ENCODE measurements around the gene ZSWIM8.
"Not testable (repeated sequence)": the region's sequence is repeated elsewhere in the genome, so short reads cannot be mapped to it uniquely, and the experiment has no call there.

Gene ZSWIM8, protein sequence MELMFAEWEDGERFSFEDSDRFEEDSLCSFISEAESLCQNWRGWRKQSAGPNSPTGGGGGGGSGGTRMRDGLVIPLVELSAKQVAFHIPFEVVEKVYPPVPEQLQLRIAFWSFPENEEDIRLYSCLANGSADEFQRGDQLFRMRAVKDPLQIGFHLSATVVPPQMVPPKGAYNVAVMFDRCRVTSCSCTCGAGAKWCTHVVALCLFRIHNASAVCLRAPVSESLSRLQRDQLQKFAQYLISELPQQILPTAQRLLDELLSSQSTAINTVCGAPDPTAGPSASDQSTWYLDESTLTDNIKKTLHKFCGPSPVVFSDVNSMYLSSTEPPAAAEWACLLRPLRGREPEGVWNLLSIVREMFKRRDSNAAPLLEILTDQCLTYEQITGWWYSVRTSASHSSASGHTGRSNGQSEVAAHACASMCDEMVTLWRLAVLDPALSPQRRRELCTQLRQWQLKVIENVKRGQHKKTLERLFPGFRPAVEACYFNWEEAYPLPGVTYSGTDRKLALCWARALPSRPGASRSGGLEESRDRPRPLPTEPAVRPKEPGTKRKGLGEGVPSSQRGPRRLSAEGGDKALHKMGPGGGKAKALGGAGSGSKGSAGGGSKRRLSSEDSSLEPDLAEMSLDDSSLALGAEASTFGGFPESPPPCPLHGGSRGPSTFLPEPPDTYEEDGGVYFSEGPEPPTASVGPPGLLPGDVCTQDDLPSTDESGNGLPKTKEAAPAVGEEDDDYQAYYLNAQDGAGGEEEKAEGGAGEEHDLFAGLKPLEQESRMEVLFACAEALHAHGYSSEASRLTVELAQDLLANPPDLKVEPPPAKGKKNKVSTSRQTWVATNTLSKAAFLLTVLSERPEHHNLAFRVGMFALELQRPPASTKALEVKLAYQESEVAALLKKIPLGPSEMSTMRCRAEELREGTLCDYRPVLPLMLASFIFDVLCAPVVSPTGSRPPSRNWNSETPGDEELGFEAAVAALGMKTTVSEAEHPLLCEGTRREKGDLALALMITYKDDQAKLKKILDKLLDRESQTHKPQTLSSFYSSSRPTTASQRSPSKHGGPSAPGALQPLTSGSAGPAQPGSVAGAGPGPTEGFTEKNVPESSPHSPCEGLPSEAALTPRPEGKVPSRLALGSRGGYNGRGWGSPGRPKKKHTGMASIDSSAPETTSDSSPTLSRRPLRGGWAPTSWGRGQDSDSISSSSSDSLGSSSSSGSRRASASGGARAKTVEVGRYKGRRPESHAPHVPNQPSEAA (N-terminal part only)

DNA sequence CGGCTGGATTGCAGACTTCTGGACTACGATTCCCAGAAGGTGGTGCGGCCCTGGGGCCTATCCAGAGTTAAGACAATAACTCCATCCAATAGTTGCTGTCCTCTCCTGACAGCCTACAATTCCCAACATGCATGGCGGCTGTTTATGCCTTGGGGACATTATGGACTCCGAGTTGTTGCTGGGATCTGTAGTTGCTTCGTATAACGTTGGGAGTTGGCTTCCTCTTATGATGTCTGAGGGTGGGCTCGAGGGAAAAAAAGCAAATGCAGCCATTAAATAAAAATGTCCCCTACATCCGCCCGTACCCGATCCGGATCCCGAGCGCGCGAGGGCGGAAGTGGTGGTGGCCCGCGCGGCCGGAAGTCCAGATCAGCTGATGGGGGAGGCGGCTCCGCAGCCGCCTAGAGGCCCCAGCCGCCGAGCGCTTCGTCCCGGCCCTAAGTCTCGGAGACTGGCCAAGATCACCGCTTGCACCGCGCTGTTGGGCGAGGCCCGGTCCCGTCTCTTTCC is at the start of gene ZSWIM8:
Gene ZSWIM8 (plus strand): TSS at position 396 of the 510 bp plus-strand sequence. CDS start 273 bp downstream, outside the sequence.
- DNase-seq (ENCODE audit: low read depth in 3 of 3, low spot score in 1 of 3): peak; percentile 60 to 69 (median 65)

DNA sequence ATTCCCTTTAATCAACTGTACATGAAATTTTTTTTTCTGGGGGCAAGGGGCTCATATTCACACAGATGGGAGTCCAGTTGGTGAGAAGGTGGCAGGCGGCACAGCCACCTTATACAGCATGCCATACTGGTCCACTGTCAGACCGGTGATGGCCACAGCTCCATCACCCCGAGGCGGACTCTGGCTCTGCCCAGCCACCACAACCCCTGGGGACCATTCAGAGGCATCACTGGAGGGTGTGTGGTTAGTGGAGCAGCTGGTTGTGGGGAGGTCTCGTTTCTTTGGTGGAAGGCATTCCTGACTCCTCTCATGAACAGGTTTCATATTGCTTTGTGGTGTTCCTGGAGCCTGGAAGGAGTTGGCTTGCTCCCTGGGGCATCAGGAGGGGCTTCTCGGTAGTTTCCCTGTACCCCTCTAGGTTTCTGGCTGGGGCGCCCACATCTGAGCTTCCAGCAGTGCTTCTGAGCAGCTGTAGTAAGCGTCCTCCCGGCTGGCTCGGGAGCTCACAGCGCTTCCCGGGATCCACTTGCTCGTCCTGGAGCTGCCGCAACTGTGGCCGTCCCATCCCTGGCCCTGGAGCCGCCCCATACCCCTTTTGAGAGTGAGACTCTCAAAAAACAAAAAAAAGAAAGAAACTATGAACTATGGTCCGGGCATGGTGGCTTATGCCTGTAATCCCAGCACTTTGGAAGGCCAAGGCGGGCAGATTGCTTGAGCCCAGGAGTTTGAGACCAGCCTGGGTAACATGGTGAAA is 44.7 kb upstream of the ZSWIM8 start:
- DNase-seq (ENCODE audit: low read depth in 3 of 3, low spot score in 1 of 3): not testable (repeated sequence)

DNA sequence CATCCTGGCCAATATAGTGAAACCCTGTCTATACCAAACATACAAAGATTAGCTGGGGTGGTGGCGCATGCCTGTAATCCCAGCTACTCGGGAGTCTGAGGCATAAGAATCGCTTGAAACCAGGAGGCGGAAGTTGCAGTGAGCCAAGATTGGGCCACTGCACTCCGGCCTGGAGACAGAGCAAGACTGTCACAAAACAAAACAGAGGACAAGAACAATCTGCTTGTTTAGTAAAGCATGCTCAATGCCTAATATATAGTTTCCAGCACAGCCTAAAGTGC is 43.0 kb upstream of the ZSWIM8 start:
- DNase-seq (ENCODE audit: low read depth in 3 of 3, low spot score in 1 of 3): no peak

DNA sequence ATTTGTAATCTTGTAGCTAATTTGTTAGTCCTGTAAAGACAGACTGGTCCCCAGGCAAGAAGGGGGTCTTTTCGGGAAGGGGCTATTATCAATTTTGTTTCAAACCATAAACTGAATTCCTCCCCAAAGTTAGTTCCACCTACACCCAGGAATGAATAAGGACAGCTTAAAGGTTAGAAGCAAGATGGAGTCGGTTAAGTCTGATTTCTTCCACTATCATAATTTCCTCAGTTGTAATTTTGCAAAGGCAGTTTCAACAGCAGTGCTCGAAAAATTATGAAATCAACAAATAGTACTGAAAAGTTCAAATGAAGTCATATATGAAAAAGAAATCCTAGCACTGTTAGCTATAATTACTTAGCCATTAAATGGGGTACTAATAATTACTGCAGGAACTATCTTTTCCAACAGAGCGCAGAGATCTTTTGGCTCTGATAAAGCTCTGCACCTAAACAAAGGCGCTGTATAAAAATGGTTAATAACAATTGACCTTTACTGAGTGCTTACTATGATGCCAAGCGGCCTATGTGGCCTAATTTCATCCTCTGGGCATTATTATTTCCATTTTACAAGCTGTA is 42.0 kb upstream of the ZSWIM8 start:
- no peak for DNase-seq (ENCODE audit: low read depth in 3 of 3, low spot score in 1 of 3)

DNA sequence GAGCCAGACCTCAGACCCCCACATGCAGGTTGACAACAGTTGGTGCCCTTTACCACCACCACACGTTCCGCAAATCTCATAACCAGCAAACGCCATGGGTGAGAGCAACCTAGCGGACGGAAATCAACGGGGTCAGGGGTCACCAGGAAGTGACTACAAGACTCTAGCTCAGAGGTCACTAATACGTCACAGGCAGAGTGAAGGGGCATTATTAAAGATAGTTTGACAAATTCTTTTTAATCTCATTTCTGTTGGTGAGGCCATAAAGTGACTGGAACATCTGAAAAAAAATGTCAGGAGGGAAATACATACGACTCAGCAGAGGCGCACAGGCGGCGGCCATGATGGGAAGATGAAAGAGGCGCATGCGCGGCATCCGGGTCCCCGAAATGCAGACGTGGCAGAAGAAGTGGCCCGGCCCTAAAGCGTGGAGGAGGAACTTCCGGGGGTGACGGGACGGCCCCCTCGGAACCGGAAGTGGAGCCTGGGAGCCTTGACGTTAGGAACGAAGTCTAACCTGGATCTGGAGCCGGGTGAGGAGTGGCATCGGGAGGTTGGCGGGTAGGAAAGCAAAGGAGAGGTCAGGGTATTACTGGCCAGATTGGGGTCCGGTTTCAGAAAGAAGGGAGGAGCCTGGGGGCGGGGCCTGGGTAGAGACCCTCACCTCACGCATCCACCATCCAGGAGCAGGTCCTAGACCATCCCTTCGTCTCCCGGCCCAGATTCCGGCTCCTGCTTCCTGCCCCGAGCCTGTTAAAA is 41.3 kb upstream of the ZSWIM8 start, which contains the start of gene SEC24C:
Gene SEC24C (plus strand): TSS at position 468 of the 759 bp plus-strand sequence. CDS start 2,461 bp downstream, outside the sequence.
- DNase-seq (ENCODE audit: low read depth in 3 of 3, low spot score in 1 of 3): peak; percentile 84 to 88 (median 86)

DNA sequence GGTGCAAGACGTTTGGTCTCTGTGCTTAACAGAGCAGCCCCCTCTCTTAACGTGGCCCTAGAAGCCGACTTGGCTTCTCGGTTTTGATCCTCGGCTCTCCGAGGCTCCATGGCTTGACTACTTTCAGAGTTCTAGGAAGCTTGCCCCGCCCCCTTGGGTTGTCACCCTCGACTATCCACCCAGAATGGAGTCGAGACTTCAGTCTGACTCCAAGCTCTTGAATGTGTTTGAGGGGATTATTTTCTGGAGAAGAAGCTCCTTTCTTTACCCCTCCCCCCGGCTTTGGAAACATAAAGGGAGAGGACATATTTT is 40.8 kb upstream of the ZSWIM8 start:
- DNase-seq (ENCODE audit: low read depth in 3 of 3, low spot score in 1 of 3): peak in 1 of 3 donors; percentile 47

DNA sequence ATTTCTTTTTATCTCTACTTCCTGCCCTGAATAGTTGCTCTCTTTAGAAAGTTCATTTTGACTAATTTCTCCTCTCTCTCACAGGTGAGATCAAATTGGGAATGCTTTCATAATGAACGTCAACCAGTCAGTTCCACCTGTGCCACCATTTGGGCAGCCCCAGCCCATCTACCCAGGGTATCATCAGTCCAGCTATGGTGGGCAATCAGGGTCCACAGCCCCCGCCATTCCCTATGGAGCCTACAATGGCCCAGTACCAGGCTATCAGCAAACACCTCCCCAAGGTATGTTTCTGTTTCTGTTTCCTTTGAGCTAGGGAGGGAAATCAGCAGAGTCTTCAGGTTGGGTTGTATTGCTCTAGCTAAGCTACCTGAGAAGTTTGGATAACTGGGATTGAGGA is 38.7 kb upstream of the ZSWIM8 start:
- DNase-seq (ENCODE audit: low read depth in 3 of 3, low spot score in 1 of 3): no peak

DNA sequence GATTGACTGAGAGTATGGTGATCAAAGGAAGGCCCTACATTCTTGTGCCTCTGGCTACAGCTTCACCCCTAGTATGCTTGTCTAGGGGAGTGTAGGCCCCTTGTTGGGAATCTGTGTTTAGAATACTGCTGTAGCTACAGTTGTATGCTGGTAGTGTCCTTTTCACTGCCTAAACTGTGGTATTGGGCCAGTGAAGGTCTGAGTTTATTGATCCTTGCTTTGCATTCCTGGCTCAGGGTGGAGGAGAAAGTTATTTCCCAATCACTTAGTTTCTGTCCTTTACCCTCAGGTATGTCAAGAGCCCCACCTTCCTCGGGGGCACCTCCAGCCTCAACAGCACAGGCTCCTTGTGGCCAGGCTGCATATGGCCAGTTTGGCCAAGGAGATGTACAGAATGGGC is 34.6 kb upstream of the ZSWIM8 start:
- no peak for DNase-seq (ENCODE audit: low read depth in 3 of 3, low spot score in 1 of 3)

DNA sequence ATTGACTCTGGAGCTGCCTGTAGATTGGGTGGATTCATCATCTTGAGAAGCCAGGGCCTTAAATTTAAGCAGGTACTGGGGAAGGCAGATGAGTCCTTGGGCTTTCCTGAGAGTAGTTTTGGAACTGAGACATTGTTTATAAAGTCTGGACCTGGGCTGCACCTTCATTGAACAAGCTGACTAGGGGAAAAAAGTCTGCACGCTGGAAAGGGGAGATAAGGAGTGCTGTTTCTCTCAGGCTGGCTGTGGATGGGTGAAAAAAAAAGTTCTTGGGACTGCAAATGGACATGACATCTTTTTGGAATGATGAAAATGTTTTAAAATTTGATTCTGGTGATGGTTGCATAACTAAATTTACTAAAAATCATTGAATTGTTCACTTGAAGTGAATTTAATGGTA is 29.2 kb upstream of the ZSWIM8 start:
- DNase-seq (ENCODE audit: low read depth in 3 of 3, low spot score in 1 of 3): no peak

DNA sequence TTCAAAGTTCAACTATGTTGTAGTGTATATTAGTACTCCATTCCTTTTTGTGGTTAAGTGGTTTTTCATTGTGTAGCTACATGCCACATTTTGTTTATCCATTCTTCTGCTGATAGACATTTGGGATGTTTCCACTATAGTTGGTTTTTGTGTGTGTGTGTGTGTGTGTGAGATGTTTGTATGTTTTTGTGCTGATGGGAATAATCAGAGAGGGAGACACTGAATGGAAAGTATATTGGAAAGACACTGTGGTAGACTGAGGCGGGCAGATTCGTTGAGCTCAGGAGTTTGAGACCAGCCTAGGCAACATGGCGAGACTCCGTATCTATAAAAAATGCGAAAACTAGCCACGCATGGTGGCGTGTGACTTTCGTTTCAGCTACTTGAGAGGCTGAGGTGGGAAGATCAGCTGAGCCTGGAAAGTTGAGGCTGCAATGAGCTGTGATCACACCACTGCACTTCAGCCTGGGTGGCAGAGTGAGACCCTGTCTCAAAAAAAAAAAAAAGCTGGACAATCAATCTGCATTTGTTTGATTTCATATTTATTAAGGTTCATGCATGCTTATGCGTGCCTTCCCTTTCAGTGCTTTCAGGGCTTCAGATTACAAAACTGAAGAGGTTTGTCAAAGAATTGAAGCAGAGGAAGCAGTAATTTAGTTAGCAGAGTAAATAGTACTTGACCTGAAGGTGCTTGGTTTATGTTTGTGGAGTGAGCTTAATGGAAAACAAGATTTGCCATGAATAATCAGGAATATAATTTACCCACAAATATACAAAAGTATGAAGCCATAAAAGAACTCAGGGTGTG is 26.5 kb upstream of the ZSWIM8 start:
- no peak for DNase-seq (ENCODE audit: low read depth in 3 of 3, low spot score in 1 of 3)

DNA sequence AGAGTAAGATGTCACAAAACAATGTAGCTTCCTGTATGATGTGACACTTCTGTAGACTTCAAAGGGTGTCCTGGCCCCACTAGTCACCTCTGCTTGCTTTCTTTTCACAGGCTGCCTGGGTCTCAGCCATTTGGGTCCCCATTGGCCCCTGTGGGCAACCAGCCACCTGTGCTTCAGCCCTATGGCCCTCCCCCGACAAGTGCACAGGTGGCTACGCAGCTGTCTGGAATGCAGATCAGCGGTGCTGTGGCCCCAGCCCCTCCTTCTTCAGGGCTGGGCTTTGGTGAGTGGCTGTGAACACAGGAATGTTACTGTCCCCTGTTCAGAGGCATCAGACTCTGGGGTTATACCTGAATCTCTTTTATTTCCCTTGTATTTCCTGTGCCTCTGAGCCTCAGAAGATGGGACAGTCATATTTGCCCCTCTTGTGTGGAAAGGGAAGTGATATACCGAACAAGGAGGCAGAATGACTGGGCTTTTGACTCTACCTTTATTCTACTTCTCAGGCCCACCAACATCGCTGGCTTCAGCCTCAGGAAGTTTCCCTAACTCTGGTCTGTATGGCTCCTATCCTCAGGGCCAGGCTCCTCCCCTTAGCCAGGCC is 25.8 kb upstream of the ZSWIM8 start:
- DNase-seq (ENCODE audit: low read depth in 3 of 3, low spot score in 1 of 3): no peak

DNA sequence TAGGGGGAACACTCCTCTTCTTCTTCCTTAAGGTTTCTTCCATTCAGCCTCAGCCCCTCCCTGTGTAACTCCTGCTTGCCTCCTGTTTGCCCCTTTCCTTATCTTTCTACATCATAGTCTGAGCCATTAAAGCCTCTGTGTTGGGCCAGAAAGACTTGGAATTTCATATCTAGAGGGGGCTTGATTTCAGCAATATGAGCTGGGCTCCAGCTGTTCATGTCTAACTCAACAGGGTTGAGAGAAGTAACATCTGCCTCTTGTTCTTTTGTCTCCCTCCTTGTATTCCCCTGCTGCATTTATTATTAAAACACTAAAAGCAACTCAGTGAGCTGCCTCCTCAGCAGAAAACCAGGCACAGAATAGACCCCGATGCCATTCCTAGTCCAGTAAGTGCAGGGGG is 23.6 kb upstream of the ZSWIM8 start:
- no peak for DNase-seq (ENCODE audit: low read depth in 3 of 3, low spot score in 1 of 3)

DNA sequence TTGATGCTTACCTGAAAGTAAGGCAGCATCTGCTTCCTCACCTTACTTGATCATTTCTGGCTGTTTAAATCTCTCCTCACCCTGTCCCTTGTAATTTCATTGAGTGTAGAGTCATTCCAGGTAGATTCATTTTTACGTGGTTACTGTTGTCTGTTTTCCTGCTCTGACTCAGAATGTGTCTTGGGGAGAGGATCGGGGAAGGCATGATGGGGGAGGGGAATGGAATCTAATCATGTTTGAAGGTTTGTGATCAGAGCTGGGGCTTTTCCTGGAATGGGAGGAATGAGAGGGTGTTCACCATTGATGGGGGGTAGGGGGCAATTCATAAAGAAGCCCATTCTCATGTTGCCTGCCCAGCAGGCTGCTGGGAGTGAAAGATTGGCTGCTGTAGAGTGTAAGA is 22.5 kb upstream of the ZSWIM8 start:
- DNase-seq (ENCODE audit: low read depth in 3 of 3, low spot score in 1 of 3): no peak

DNA sequence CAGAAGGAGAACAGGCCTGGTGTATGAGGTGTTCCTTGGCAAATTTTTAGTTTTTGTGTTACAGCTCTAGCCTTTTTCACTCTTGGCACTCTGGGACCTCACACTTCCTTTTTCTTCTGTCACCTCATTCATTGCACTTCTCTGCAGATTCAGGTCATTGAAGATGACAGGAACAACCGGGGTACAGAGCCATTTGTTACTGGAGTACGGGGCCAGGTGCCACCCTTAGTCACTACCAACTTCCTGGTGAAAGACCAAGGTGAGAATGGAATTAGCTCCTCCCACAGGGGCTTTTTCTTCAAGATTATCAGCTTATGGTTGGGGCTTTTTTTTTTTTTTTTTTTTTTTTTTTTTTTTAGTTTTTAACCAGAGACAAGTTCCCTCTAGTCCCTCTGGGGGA is 22.1 kb upstream of the ZSWIM8 start:
- DNase-seq (ENCODE audit: low read depth in 3 of 3, low spot score in 1 of 3): no peak

DNA sequence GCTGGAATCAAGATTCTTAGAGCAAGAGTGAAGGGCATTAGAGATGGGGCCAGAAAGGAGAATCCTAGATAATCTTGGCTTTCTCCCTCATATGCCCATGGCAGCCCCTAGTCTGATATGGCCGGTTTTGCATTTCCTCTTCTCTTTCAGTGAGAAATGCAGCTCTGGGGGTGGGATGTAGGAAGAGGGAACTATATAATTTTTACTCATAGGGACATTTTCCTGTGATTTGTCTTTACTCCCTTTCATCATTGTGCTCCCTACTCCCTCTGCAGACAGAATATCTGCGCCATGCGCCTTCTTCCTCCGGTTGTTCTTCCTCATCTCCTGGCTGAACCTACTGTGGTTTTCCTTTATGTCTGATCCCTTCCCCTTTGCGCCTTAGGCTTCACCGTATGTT is 20.3 kb upstream of the ZSWIM8 start:
- DNase-seq (ENCODE audit: low read depth in 3 of 3, low spot score in 1 of 3): no peak

DNA sequence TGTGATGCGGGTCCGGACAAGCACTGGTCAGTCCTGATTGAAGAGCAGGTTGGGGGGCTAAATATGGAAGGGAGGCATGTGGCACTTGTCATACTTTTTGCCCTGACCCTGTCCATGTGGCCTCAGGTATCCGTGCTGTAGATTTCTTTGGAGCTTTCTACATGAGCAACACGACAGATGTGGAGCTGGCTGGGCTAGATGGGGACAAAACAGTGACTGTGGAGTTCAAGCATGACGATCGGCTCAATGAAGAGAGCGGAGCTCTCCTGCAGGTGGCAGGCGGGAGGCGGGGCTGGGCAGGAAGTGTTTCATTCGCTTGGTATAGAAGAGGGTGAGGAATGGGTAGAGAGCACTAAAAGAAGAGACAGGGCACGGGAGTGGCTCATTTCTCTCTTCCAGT is 16.5 kb upstream of the ZSWIM8 start:
- peak in 1 of 3 donors; percentile 50 for DNase-seq (ENCODE audit: low read depth in 3 of 3, low spot score in 1 of 3)

DNA sequence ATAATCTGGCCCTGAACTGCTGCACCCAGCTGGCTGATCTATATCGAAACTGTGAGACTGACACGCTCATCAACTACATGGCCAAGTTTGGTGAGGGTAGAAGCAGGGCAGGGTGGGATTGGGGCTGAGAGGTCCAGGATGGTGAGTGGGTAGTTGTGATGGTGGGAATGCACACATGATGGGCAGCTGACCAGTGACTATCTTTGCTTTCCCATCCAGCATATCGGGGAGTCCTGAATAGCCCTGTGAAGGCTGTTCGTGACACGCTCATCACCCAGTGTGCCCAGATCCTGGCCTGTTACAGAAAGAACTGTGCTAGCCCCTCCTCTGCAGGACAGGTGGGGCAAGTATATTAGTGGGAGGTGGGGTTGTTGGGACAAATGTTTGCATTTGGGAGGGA is 16.0 kb upstream of the ZSWIM8 start:
- DNase-seq (ENCODE audit: low read depth in 3 of 3, low spot score in 1 of 3): no peak

DNA sequence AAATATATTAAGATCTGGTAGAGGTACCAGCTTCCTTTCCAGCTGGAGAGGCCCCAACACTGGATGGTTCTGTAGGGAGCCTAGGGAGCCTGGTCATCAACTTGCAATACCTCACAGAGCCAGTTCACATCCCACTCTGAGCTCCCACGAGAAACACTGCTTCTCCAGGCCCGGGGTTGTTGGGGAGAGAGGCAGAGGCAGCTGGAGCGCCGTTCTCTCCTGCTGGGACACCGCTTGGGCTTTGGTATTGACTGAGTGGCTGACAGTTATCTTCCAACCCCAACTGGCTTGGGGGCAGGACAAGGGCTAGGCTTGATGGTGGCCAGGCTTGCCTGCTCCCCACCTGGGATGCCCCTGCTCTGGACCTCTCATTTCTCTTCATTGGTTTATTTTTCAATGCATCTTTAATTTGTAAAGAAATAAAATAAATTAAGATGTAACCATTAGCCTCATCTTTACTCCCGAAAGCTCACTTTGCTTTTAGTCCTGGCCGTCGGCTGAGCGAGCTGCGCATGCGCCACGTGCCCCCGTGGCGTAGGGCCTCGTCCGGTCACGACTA is 13.6 kb upstream of the ZSWIM8 start:
- DNase-seq (ENCODE audit: low read depth in 3 of 3, low spot score in 1 of 3): peak; percentile 43 to 61 (median 60)
